Chondrocyte (in vitro differentiated cells): ENCODE measurements around the gene OR6V1. TPM values are rescaled to one million over a fixed set of nuclear protein-coding genes. Genes with fewer than 3 reads are reported as not detected.
"Not testable (repeated sequence)": the region's sequence is repeated elsewhere in the genome, so short reads cannot be mapped to it uniquely, and the experiment has no call there.

ENCODE experiments used
- DNase-seq: peaks from one replicate; pipeline ENCODE4 v3.0.0; 2021; ENCODE audit warnings: mixed read lengths, low spot score
- H3K27ac Mint-ChIP-seq: one replicate; pipeline ENCODE4 v1.8.0; 2021; ENCODE audit warnings: mild to moderate bottlenecking, moderate library complexity, mixed read lengths; ENCODE audit not compliant: unreplicated experiment
- H3K27me3 Mint-ChIP-seq: 2 replicates; pipeline ENCODE4 v1.8.0; 2021; ENCODE audit warnings: low read depth, mixed read lengths
- H3K36me3 Mint-ChIP-seq: 2 replicates; pipeline ENCODE4 v1.8.0; 2021; ENCODE audit warnings: low read depth, mixed read lengths
- H3K4me1 Mint-ChIP-seq: 2 replicates; pipeline ENCODE4 v1.8.0; 2021; ENCODE audit warnings: low read depth, mild to moderate bottlenecking, mixed read lengths
- H3K4me3 Mint-ChIP-seq: one replicate; pipeline ENCODE4 v1.8.0; 2021; ENCODE audit warnings: mild to moderate bottlenecking, moderate library complexity, mixed read lengths; ENCODE audit not compliant: unreplicated experiment
- H3K9me3 Mint-ChIP-seq: 2 replicates; pipeline ENCODE4 v1.8.0; 2021; ENCODE audit warnings: low read depth, mixed read lengths
- CTCF ChIP-seq: fragments of 200-600 bp; sonication (generic); IDR thresholded peaks from 2 replicates; pipeline ENCODE4 v1.5.0; 2021; ENCODE audit warnings: antibody characterized with exemption, mild to moderate bottlenecking, moderate library complexity
- total RNA-seq: library from RNA; stranded (reverse); gene quantifications from 3 replicates; pipeline ENCODE4 v1.2.1, GENCODE V29; 2021

Gene OR6V1
- total RNA-seq, 1 donor from 2014 or later, result not detected

GRCh38 chr7:143085109-143085508, 33.0 kb downstream of the OR6V1 start:
- Mint-ChIP-seq H3K27ac (no peak overlapping the region), H3K9me3 (peaks cover 48% of the 10 kb centered on the region), H3K4me1 (no peaks in the 10 kb centered on the region), H3K4me3 (no peak overlapping the region), H3K27me3 (peaks cover 5% of the 10 kb centered on the region), H3K36me3 (no peaks in the 10 kb centered on the region)
- no peak for TF ChIP-seq CTCF
- no peak for DNase-seq

- H3K36me3 Mint-ChIP-seq, H3K4me1 Mint-ChIP-seq, H3K27ac Mint-ChIP-seq, H3K27me3 Mint-ChIP-seq, DNase-seq, H3K4me3 Mint-ChIP-seq: not testable (repeated sequence)
- H3K9me3 Mint-ChIP-seq, result peaks cover 49% of the 10 kb centered on the region
These were observed 33.5 kb downstream of the OR6V1 start for GRCh38 chr7:143085610-143086009.

- H3K27me3 Mint-ChIP-seq, H3K4me3 Mint-ChIP-seq, H3K27ac Mint-ChIP-seq, DNase-seq, H3K4me1 Mint-ChIP-seq, H3K36me3 Mint-ChIP-seq: not testable (repeated sequence)
- H3K9me3 Mint-ChIP-seq, result peaks cover 38% of the 10 kb centered on the region
These were observed 36.5 kb downstream of the OR6V1 start for GRCh38 chr7:143088549-143089231.

- no peak for DNase-seq
- no peaks in the 10 kb centered on the region for H3K27me3 Mint-ChIP-seq
- H3K9me3 Mint-ChIP-seq, result peaks cover 48% of the 10 kb centered on the region
- H3K27ac Mint-ChIP-seq, result no peak overlapping the region
- H3K36me3 Mint-ChIP-seq, result peaks cover 2% of the 10 kb centered on the region
- no peak overlapping the region for H3K4me3 Mint-ChIP-seq
- H3K4me1 Mint-ChIP-seq, result no peaks in the 10 kb centered on the region
- TF ChIP-seq CTCF, result no peak
These were observed 44.0 kb downstream of the OR6V1 start for GRCh38 chr7:143096146-143096545.

- H3K4me1 Mint-ChIP-seq, H3K4me3 Mint-ChIP-seq, DNase-seq, H3K36me3 Mint-ChIP-seq, H3K27ac Mint-ChIP-seq, H3K27me3 Mint-ChIP-seq: not testable (repeated sequence)
- H3K9me3 Mint-ChIP-seq, result peaks cover 46% of the 10 kb centered on the region
These were observed 47.4 kb downstream of the OR6V1 start for GRCh38 chr7:143099579-143099978.

Other genes starting within 250 kb of the OR6V1 start
- 0.22 to 2.1 TPM (median 0.31 TPM) in 3 replicates for gene EPHB6, start 197.3 kb upstream of the OR6V1 start, total RNA-seq
- 1.1 TPM in 1 of 3 replicates, not detected in the others for gene TRPV6, start 166.6 kb upstream of the OR6V1 start, total RNA-seq
- not detected in 3 replicates for gene TRPV5, start 118.6 kb upstream of the OR6V1 start, total RNA-seq
- gene LLCFC1, start 112.9 kb upstream of the OR6V1 start, total RNA-seq, result not detected in 3 replicates
- 0.40 to 0.79 TPM (median 0.44 TPM) in 3 replicates for gene KEL, start 90.0 kb upstream of the OR6V1 start, total RNA-seq
- gene OR9A2, start 25.2 kb upstream of the OR6V1 start, total RNA-seq, result not detected in 3 replicates
- gene PIP, start 79.7 kb downstream of the OR6V1 start, total RNA-seq, result not detected in 3 replicates
- gene TAS2R39, start 131.1 kb downstream of the OR6V1 start, total RNA-seq, result not detected in 3 replicates
- gene TAS2R40, start 169.7 kb downstream of the OR6V1 start, total RNA-seq, result not detected in 3 replicates
- gene GSTK1, start 211.1 kb downstream of the OR6V1 start, total RNA-seq, result 70.1 to 79.6 TPM (median 79.4 TPM) in 3 replicates
- not detected in 3 replicates for gene TMEM139, start 232.6 kb downstream of the OR6V1 start, total RNA-seq
- 28.7 to 31.5 TPM (median 30.3 TPM) in 3 replicates for gene CASP2, start 236.0 kb downstream of the OR6V1 start, total RNA-seq